IMR-90 (cell line): ENCODE data around the gene FLT4. TPM values are rescaled to one million over a fixed set of nuclear protein-coding genes. Genes with fewer than 3 reads are reported as not detected.

ENCODE experiments used
- ATAC-seq: fragments of 200-7000 bp; cut with Tn5 transposase; 2 replicates; pipeline ENCODE4 v1.9.1; 2020; ENCODE audit warnings: low read depth, mild to moderate bottlenecking, moderate library complexity
- BruUV-seq: library from RNA; stranded (reverse); fragments of 400-500 nt; replicated peaks from 2 replicates; lab custom pipeline; 2021; lab: Mats Ljungman, UMichigan
- CTCF ChIA-PET: fragments of 300-600 bp; formaldehyde crosslinking; extraction: SDS; loops from one replicate; lab custom pipeline; 2021; ENCODE audit warnings: antibody characterized with exemption; lab: Yijun Ruan, JAX
- POLR2A ChIA-PET: fragments of 300-600 bp; sonication (Branson Sonifier 250); formaldehyde crosslinking; loops from one replicate; lab custom pipeline; 2022; ENCODE audit warnings: antibody characterized with exemption; ENCODE audit not compliant: unreplicated experiment; lab: Charles Lee
- DNase-seq: peaks from one replicate; pipeline ENCODE4 v3.0.0; 2013
- H2AFZ ChIP-seq: replicated peaks from 2 replicates; pipeline ENCODE3; 2013; ENCODE audit warnings: low read length, mild to moderate bottlenecking; ENCODE audit not compliant: poor library complexity
- H2AK5ac ChIP-seq: 2 replicates; pipeline ENCODE4 v1.6.1; 2013; ENCODE audit warnings: low read depth, low read length, inconsistent platforms
- H2AK9ac ChIP-seq: replicated peaks from 2 replicates; pipeline ENCODE3; 2013; ENCODE audit warnings: mild to moderate bottlenecking, low read depth, low read length, moderate library complexity; ENCODE audit not compliant: poor library complexity
- H2BK120ac ChIP-seq: 2 replicates; pipeline ENCODE4 v1.6.1; 2013; ENCODE audit warnings: low read depth, low read length, inconsistent platforms
- H2BK15ac ChIP-seq: 3 replicates; pipeline ENCODE4 v1.6.1; 2013; ENCODE audit warnings: low read depth, low read length, inconsistent platforms
- H2BK20ac ChIP-seq: 2 replicates; pipeline ENCODE4 v1.6.1; 2013; ENCODE audit warnings: low read depth, mild to moderate bottlenecking, inconsistent platforms, low read length, moderate library complexity
- H2BK5ac ChIP-seq: 2 replicates; pipeline ENCODE4 v1.6.1; 2013; ENCODE audit warnings: mild to moderate bottlenecking, low read depth, low read length, inconsistent platforms; ENCODE audit not compliant: poor library complexity, severe bottlenecking
- H3K14ac ChIP-seq: replicated peaks from 2 replicates; pipeline ENCODE4 v1.6.1; 2013; ENCODE audit warnings: low read depth, low read length, inconsistent platforms
- H3K18ac ChIP-seq: 2 replicates; pipeline ENCODE4 v1.6.1; 2013; ENCODE audit warnings: low read depth, low read length, control low read depth
- H3K23ac ChIP-seq: 2 replicates; pipeline ENCODE4 v1.6.1; 2013; ENCODE audit warnings: low read depth, low read length, inconsistent platforms
- H3K27ac ChIP-seq: 2 replicates; pipeline ENCODE4 v1.5.1; 2013; ENCODE audit warnings: mild to moderate bottlenecking, control low read depth, low read length; ENCODE audit not compliant: insufficient read depth
- H3K27me3 ChIP-seq: 2 replicates; pipeline ENCODE4 v1.6.1; 2013; ENCODE audit warnings: low read length; ENCODE audit not compliant: control insufficient read depth, insufficient read depth
- H3K36me3 ChIP-seq: 2 replicates; pipeline ENCODE4 v1.6.1; 2013; ENCODE audit warnings: low read length, mixed read lengths; ENCODE audit not compliant: control insufficient read depth, insufficient read depth
- H3K4ac ChIP-seq: 2 replicates; pipeline ENCODE4 v1.6.1; 2013; ENCODE audit warnings: low read depth, low read length, inconsistent platforms
- H3K4me1 ChIP-seq: 2 replicates; pipeline ENCODE4 v1.6.1; 2013; ENCODE audit warnings: low read length, mixed read lengths; ENCODE audit not compliant: control insufficient read depth, insufficient read depth
- H3K4me2 ChIP-seq: 2 replicates; pipeline ENCODE4 v1.6.1; 2013; ENCODE audit warnings: low read depth, mild to moderate bottlenecking, control low read depth, low read length, moderate library complexity
- H3K4me3 ChIP-seq: 2 replicates; pipeline ENCODE4 v1.5.1; 2013; ENCODE audit warnings: low read depth, mild to moderate bottlenecking, control low read depth, low read length, moderate library complexity; ENCODE audit not compliant: insufficient read depth
- H3K56ac ChIP-seq: 2 replicates; pipeline ENCODE4 v1.6.1; 2013; ENCODE audit warnings: low read length, inconsistent platforms; ENCODE audit not compliant: insufficient read depth; ENCODE audit errors: extremely low read depth
- H3K79me1 ChIP-seq, 2 experiments: 2 replicates each; pipeline ENCODE4 v1.6.1; 2013; ENCODE audit warnings: low read length in 2 of 2, inconsistent platforms in 1 of 2, low read depth in 1 of 2
- H3K9ac ChIP-seq: 2 replicates; pipeline ENCODE4 v1.6.1; 2013; ENCODE audit warnings: low read depth, low read length, control low read depth
- H3K9me1 ChIP-seq: 2 replicates; pipeline ENCODE4 v1.6.1; 2013; ENCODE audit warnings: low read length, inconsistent platforms; ENCODE audit not compliant: insufficient read depth
- H3K9me3 ChIP-seq: 2 replicates; pipeline ENCODE4 v1.6.1; 2013; ENCODE audit warnings: low read length; ENCODE audit not compliant: control insufficient read depth, insufficient read depth
- H4K20me1 ChIP-seq: 2 replicates; pipeline ENCODE4 v1.6.1; 2013; ENCODE audit warnings: low read length, inconsistent platforms; ENCODE audit not compliant: insufficient read depth
- H4K5ac ChIP-seq: 2 replicates; pipeline ENCODE4 v1.6.1; 2013; ENCODE audit warnings: mild to moderate bottlenecking, low read depth, low read length, control low read depth
- H4K8ac ChIP-seq, 2 experiments: 2 replicates each; pipeline ENCODE4 v1.6.1; 2013; ENCODE audit warnings: low read depth in 2 of 2, low read length in 2 of 2, control low read depth in 1 of 2, inconsistent platforms in 1 of 2
- H4K91ac ChIP-seq: 2 replicates; pipeline ENCODE4 v1.6.1; 2013; ENCODE audit warnings: low read depth, low read length, inconsistent platforms; ENCODE audit not compliant: insufficient read depth
- FOS ChIP-seq: fragments of 150-350 bp; IDR thresholded peaks from 2 replicates; pipeline ENCODE4 v1.6.1; 2016; ENCODE audit warnings: low read depth, low read length
- SMC3 ChIP-seq: fragments of 150-350 bp; IDR thresholded peaks from 2 replicates; pipeline ENCODE4 v1.6.1; 2016; ENCODE audit warnings: low read depth, mild to moderate bottlenecking, antibody characterized with exemption, low read length, moderate library complexity
- WGBS, 2 experiments: methylation state at CpG; one replicate each; pipeline versions ENCODE4 v1.1.5 to v1.1.7; 2013; ENCODE audit warnings: missing lambda C conversion rate in 2 of 2; ENCODE audit not compliant: insufficient read length in 1 of 2; ENCODE audit errors: extremely low coverage in 2 of 2; 5-methylcytosine and 5-hydroxymethylcytosine counted together
- dilution Hi-C: fragments of 300-500 bp; cut with HindIII; formaldehyde crosslinking; loops from one replicate; pipeline ENCODE4 v1.14.3; 2018; ENCODE audit warnings: low sequenced_read_pairs; ENCODE audit not compliant: unreplicated experiment
- in situ Hi-C: fragments of 300-500 bp; cut with MboI; formaldehyde crosslinking; loops from 3 replicates; pipeline ENCODE4 v1.14.3; 2019; ENCODE audit warnings: low sequenced_read_pairs, inconsistent platforms, mixed read lengths
- intact Hi-C: fragments of 100-400 bp; cut with micrococcal nuclease; formaldehyde crosslinking; loops from 2 replicates; pipeline ENCODE4 v1.10.0; 2022
- polyA plus RNA-seq, 3 experiments: library from polyadenylated mRNA; depleted of rRNA; stranded (reverse); fragments of >200 nt; gene quantifications; 2 replicates each; pipeline ENCODE4 v1.2.3, GENCODE V29; 2012; ENCODE audit warnings: low replicate concordance in 1 of 3
- total RNA-seq: library from RNA; depleted of rRNA; stranded (reverse); fragments of >200 nt; gene quantifications from 2 replicates; pipeline ENCODE4 v1.2.3, GENCODE V29; 2012

FLT4 gene
- total and polyA plus RNA-seq, 2 of the 4 experiments (the other 2 are of a cell fraction): under 0.01 to 0.07 TPM

DNA sequence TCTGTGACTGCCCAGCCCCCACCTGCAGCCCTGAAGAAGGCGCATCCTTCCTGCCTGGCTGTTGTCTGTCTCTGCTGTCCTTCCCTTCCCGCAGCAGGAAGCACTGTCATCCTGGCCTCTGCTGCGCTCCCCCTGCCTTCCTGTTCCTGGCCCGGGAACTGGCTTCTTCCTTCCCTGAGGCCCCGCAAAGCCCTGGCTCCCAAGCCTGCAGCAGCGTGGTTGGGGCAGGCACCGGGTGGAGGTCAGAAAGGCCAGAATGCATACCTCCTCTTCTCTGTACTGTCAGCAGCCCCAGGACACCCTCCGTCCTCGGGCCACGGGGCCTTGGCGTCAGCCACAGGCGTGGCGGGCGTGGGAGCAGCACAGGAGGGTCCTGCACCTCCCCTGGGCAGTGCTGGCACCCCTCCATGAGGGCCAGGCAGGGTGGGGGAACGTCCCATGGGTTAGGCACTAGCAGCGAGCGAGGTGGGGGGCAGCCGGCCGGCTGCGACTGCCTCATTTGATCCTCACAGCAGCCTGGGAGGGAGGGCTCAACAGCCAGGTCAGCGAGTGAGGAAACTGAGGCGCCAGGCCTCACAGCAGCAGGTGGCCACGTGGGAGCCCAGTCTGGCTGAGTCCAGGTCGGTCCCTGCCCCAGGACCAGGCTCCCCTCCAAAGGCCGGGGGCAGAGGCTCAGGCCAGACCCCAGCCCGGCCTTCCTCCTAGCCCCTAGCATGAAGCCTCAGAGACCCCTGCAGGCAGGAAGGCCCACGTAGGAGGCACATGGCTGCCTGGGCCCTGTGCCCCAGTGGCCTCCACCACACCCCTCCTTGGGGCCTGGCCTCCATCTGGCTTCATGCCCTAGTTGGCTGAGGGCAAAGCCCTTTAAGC, 9.4 kb downstream of the FLT4 start (continued):
- no peak for TF ChIP-seq FOS

DNA sequence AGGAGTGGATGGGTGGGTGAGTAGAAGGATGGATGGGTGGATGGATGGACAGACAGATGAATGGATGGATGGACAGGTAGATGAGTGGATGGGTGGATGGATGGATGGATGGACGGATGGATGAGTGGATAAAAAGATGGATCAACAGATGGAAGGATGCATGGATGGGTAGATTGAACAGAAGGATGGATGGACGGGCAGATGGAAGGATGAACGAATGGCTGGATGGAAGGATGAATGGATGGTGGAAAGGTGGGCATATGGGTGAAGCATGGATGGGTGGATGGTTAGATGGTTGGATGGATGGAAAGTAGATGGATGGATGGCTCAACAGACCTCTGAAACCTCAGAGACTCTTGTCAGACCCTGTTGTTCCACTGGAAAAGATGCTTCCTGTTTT, 10.1 kb downstream of the FLT4 start:
- DNase-seq (no peak), ATAC-seq (no peak)
- WGBS, 2 experiments: 49% methylated on average over 3 of the region's 3 CpGs; no CpG with 5 or more reads in 1 of the 2 experiments
- Histone ChIP-seq H3K4me2 (no peak overlapping the region), H3K27ac (no peak overlapping the region), H2BK15ac (no peak overlapping the region), H3K18ac (no peak overlapping the region), H3K9me3 (no peaks in the 10 kb centered on the region), H2BK5ac (no peak overlapping the region), H3K4me3 (no peak overlapping the region), H2AK9ac (no peak overlapping the region), H2AK5ac (no peak overlapping the region), H3K14ac (no peak overlapping the region), H3K36me3 (no peaks in the 10 kb centered on the region), H4K8ac (no peak overlapping the region), H3K9me1 (no peaks in the 10 kb centered on the region), H3K4me1 (no peaks in the 10 kb centered on the region), H3K23ac (no peak overlapping the region), H4K20me1 (no peaks in the 10 kb centered on the region; the same call in 1 of the 2 replicates), H3K56ac (no peak overlapping the region), H2BK120ac (no peak overlapping the region), H3K4ac (no peak overlapping the region), H3K79me1 (no peaks in the 10 kb centered on the region), H4K91ac (no peak overlapping the region), H3K9ac (no peak overlapping the region), H4K5ac (no peak overlapping the region), H2AFZ (no peak overlapping the region), H3K27me3 (no peaks in the 10 kb centered on the region; the same call in 1 of the 2 replicates), H2BK20ac (no peak overlapping the region)
- in situ Hi-C loops: no loop called here
- dilution Hi-C loops: no loop called here
- ChIA-PET POLR2A (no interaction called here), CTCF (no interaction called here)
- intact Hi-C loops: no loop called here
- BruUV-seq: no TSS peak
- TF ChIP-seq SMC3: no peak
